Measurements from ENCODE around the gene TMEM132C.

- no peak for TF ChIP-seq CTCF (IDR thresholded peaks at IDR 0.05)
- TF ChIP-seq, protein P1, sequence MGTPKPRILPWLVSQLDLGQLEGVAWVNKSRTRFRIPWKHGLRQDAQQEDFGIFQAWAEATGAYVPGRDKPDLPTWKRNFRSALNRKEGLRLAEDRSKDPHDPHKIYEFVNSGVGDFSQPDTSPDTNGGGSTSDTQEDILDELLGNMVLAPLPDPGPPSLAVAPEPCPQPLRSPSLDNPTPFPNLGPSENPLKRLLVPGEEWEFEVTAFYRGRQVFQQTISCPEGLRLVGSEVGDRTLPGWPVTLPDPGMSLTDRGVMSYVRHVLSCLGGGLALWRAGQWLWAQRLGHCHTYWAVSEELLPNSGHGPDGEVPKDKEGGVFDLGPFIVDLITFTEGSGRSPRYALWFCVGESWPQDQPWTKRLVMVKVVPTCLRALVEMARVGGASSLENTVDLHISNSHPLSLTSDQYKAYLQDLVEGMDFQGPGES (IDR thresholded peaks at IDR 0.05; ENCODE audit: low read depth, low read length): no peak
- TF ChIP-seq, protein P2, sequence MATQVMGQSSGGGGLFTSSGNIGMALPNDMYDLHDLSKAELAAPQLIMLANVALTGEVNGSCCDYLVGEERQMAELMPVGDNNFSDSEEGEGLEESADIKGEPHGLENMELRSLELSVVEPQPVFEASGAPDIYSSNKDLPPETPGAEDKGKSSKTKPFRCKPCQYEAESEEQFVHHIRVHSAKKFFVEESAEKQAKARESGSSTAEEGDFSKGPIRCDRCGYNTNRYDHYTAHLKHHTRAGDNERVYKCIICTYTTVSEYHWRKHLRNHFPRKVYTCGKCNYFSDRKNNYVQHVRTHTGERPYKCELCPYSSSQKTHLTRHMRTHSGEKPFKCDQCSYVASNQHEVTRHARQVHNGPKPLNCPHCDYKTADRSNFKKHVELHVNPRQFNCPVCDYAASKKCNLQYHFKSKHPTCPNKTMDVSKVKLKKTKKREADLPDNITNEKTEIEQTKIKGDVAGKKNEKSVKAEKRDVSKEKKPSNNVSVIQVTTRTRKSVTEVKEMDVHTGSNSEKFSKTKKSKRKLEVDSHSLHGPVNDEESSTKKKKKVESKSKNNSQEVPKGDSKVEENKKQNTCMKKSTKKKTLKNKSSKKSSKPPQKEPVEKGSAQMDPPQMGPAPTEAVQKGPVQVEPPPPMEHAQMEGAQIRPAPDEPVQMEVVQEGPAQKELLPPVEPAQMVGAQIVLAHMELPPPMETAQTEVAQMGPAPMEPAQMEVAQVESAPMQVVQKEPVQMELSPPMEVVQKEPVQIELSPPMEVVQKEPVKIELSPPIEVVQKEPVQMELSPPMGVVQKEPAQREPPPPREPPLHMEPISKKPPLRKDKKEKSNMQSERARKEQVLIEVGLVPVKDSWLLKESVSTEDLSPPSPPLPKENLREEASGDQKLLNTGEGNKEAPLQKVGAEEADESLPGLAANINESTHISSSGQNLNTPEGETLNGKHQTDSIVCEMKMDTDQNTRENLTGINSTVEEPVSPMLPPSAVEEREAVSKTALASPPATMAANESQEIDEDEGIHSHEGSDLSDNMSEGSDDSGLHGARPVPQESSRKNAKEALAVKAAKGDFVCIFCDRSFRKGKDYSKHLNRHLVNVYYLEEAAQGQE (IDR thresholded peaks at IDR 0.05; ENCODE audit: low read depth, low read length): no peak
- TF ChIP-seq SIN3A (IDR thresholded peaks at IDR 0.05; ENCODE audit: borderline replicate concordance, low read depth, low read length): no peak
- TF ChIP-seq, protein P3, sequence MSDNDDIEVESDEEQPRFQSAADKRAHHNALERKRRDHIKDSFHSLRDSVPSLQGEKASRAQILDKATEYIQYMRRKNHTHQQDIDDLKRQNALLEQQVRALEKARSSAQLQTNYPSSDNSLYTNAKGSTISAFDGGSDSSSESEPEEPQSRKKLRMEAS (IDR thresholded peaks at IDR 0.05; ENCODE audit: low read depth): no peak
- no peak for TF ChIP-seq FOXM1 (IDR thresholded peaks at IDR 0.05; ENCODE audit: low read depth)
- no peak for TF ChIP-seq TCF12 (IDR thresholded peaks at IDR 0.05)
- TF ChIP-seq EP300 (IDR thresholded peaks at IDR 0.05; ENCODE audit: borderline replicate concordance in 1 of 2, low read depth in 1 of 2, low read length in 1 of 2): no peak
- no peak for TF ChIP-seq TEAD4 (IDR thresholded peaks at IDR 0.05; ENCODE audit: borderline replicate concordance, insufficient read depth)
- TF ChIP-seq CHD2 (IDR thresholded peaks at IDR 0.05; ENCODE audit: low read length, partially characterized antibody): no peak
- TF ChIP-seq RFX5 (IDR thresholded peaks at IDR 0.05; ENCODE audit: low read length): no peak
- no peak for TF ChIP-seq GATA2 (CRISPR knock-in tag; IDR thresholded peaks at IDR 0.05)
- TF ChIP-seq POLR2AphosphoS5 (IDR thresholded peaks at IDR 0.05; ENCODE audit: low read depth, low read length): no peak
Observed at GRCh38 chr12:128425666-128426331, 158.8 kb downstream of the TMEM132C start.

Measured in SK-N-SH (cell line).